CD4-positive, alpha-beta T cell treated with Interleukin-6 at 100 ng/mL for 8 hours (primary cell): Measurements from ENCODE around the gene NME7.
"Not testable (repeated sequence)": the region's sequence is repeated elsewhere in the genome, so short reads cannot be mapped to it uniquely, and the experiment has no call there.

Experiments used
- DNase-seq: peaks from one replicate; pipeline ENCODE4 v3.0.0-alpha.2; 2020; ENCODE audit warnings: mixed read lengths, low spot score

Gene NME7

GRCh38 chr1:169305948-169306347 lies 61.6 kb downstream of the NME7 start:
- no peak for DNase-seq

- DNase-seq, result no peak
Observed at GRCh38 chr1:169305356-169305755, 62.2 kb downstream of the NME7 start.

- no peak for DNase-seq
Observed at GRCh38 chr1:169300854-169301253, 66.7 kb downstream of the NME7 start.

GRCh38 chr1:169298441-169298840 lies 69.2 kb downstream of the NME7 start:
- DNase-seq, result no peak

- DNase-seq, result no peak
Observed at GRCh38 chr1:169295846-169296245, 71.8 kb downstream of the NME7 start.

- DNase-seq, result no peak
Observed at GRCh38 chr1:169295425-169295824, 72.2 kb downstream of the NME7 start.

- DNase-seq, result no peak
Observed at GRCh38 chr1:169289016-169289415, 78.6 kb downstream of the NME7 start.

- DNase-seq, result no peak
Observed at GRCh38 chr1:169288011-169288414, 79.6 kb downstream of the NME7 start.

- no peak for DNase-seq
Observed at GRCh38 chr1:169287280-169287679, 80.3 kb downstream of the NME7 start.

GRCh38 chr1:169281562-169281961 lies 86.0 kb downstream of the NME7 start:
- DNase-seq, result not testable (repeated sequence)

- DNase-seq, result no peak
Observed at GRCh38 chr1:169271098-169271497, 96.5 kb downstream of the NME7 start.

GRCh38 chr1:169266133-169266532 lies 101.5 kb downstream of the NME7 start:
- no peak for DNase-seq

- DNase-seq, result no peak
Observed at GRCh38 chr1:169263059-169263458, 104.5 kb downstream of the NME7 start.

- no peak for DNase-seq
Observed at GRCh38 chr1:169261884-169262283, 105.7 kb downstream of the NME7 start.

- DNase-seq, result no peak
Observed at GRCh38 chr1:169260478-169261151, 107.0 kb downstream of the NME7 start.

- DNase-seq, result no peak
Observed at GRCh38 chr1:169259816-169260215, 107.8 kb downstream of the NME7 start.

- DNase-seq, result no peak
Observed at GRCh38 chr1:169250795-169251194, 116.8 kb downstream of the NME7 start.

- no peak for DNase-seq
Observed at GRCh38 chr1:169250022-169250421, 117.6 kb downstream of the NME7 start.

- DNase-seq, result no peak
Observed at GRCh38 chr1:169249611-169250010, 118.0 kb downstream of the NME7 start.

GRCh38 chr1:169245706-169246105 lies 121.9 kb downstream of the NME7 start:
- DNase-seq, result no peak

- no peak for DNase-seq
Observed at GRCh38 chr1:169240449-169241232, 127.0 kb downstream of the NME7 start.

- DNase-seq, result no peak
Observed at GRCh38 chr1:169236880-169237279, 130.7 kb downstream of the NME7 start.

- DNase-seq, result no peak
Observed at GRCh38 chr1:169236143-169236542, 131.5 kb downstream of the NME7 start.

GRCh38 chr1:169235568-169235967 lies 132.0 kb downstream of the NME7 start:
- DNase-seq, result no peak
